GM23248 (cell line): ENCODE measurements around the gene EIF3D. TPM values are rescaled to one million over a fixed set of nuclear protein-coding genes. Genes with fewer than 3 reads are reported as not detected.

Experiments used
- DNase-seq: peaks from one replicate; pipeline ENCODE4 v3.0.0-alpha.2; 2015
- H2AFZ ChIP-seq: fragments of 200-600 bp; sonication (generic); 2 replicates; pipeline ENCODE4 v1.6.1; 2016; ENCODE audit warnings: antibody characterized with exemption
- H3F3A ChIP-seq: fragments of 200-600 bp; sonication (generic); 2 replicates; pipeline ENCODE4 v1.6.1; 2016; ENCODE audit warnings: mild to moderate bottlenecking, antibody characterized with exemption, mixed run types; ENCODE audit not compliant: insufficient read depth
- H3K27ac ChIP-seq: fragments of 200-600 bp; sonication (generic); 2 replicates; pipeline ENCODE4 v1.5.1; 2016; ENCODE audit warnings: mild to moderate bottlenecking
- H3K27me3 ChIP-seq: fragments of 200-600 bp; sonication (generic); replicated peaks from 2 replicates; pipeline ENCODE4 v1.6.1; 2016; ENCODE audit warnings: mild to moderate bottlenecking; ENCODE audit not compliant: insufficient read depth
- H3K36me3 ChIP-seq: fragments of 200-600 bp; sonication (generic); 2 replicates; pipeline ENCODE4 v1.6.1; 2016; ENCODE audit warnings: low read depth, mild to moderate bottlenecking
- H3K4me1 ChIP-seq: fragments of 200-600 bp; sonication (generic); 2 replicates; pipeline ENCODE4 v1.6.1; 2016; ENCODE audit warnings: mild to moderate bottlenecking; ENCODE audit not compliant: insufficient read depth
- H3K4me2 ChIP-seq: fragments of 200-600 bp; sonication (generic); one replicate; pipeline ENCODE4 v1.6.1; 2016; ENCODE audit warnings: mild to moderate bottlenecking; ENCODE audit not compliant: unreplicated experiment
- H3K4me3 ChIP-seq: fragments of 200-600 bp; sonication (generic); 2 replicates; pipeline ENCODE4 v1.5.1; 2016; ENCODE audit warnings: mild to moderate bottlenecking
- H3K79me2 ChIP-seq: fragments of 200-600 bp; sonication (generic); 2 replicates; pipeline ENCODE4 v1.6.1; 2016; ENCODE audit warnings: mild to moderate bottlenecking; ENCODE audit not compliant: insufficient read depth
- H3K9ac ChIP-seq: fragments of 200-600 bp; sonication (generic); 2 replicates; pipeline ENCODE4 v1.6.1; 2016; ENCODE audit warnings: mild to moderate bottlenecking
- H3K9me2 ChIP-seq: fragments of 200-600 bp; sonication (generic); 2 replicates; pipeline ENCODE4 v1.6.1; 2016; ENCODE audit warnings: mixed run types, mild to moderate bottlenecking, moderate library complexity; ENCODE audit not compliant: insufficient read depth
- H3K9me3 ChIP-seq: fragments of 200-600 bp; sonication (generic); one replicate; pipeline ENCODE4 v1.6.1; 2017; ENCODE audit warnings: low read depth
- H4K20me1 ChIP-seq: fragments of 200-600 bp; sonication (generic); 2 replicates; pipeline ENCODE4 v1.6.0; 2016; ENCODE audit not compliant: insufficient read depth
- EZH2 ChIP-seq: fragments of 200-600 bp; sonication (generic); IDR thresholded peaks from 2 replicates; pipeline ENCODE4 v1.6.1; 2018; ENCODE audit warnings: antibody characterized with exemption, mild to moderate bottlenecking; ENCODE audit not compliant: insufficient read depth, poor library complexity, severe bottlenecking
- EZH2phosphoT487 ChIP-seq: fragments of 200-600 bp; sonication (generic); IDR thresholded peaks from 2 replicates; pipeline ENCODE4 v1.6.1; 2018; ENCODE audit warnings: antibody characterized with exemption, moderate library complexity, mild to moderate bottlenecking, low read depth; ENCODE audit not compliant: insufficient read depth
- WGBS, 2 experiments: methylation state at CpG; one replicate each; pipeline ENCODE4 v1.1.6; 2015 to 2017; ENCODE audit warnings: low lambda C conversion rate in 2 of 2, low coverage in 1 of 2; ENCODE audit errors: missing lambda C conversion rate in 2 of 2; 5-methylcytosine and 5-hydroxymethylcytosine counted together
- in situ Hi-C: fragments of 300-500 bp; cut with MboI; formaldehyde crosslinking; loops from 2 replicates; pipeline ENCODE4 v1.15.0; 2020
- polyA plus RNA-seq: library from polyadenylated mRNA; unstranded; fragments of >200 nt; fragmentation: Nextera tagmentation; extraction: Ambion mirVana; gene quantifications from 2 replicates; pipeline ENCODE4 v1.2.1, GENCODE V29; 2016
- total RNA-seq: library from RNA; depleted of rRNA; stranded (reverse); fragments of >200 nt; shearing (Covaris generic); gene quantifications from 2 replicates; pipeline ENCODE4 v1.2.3, GENCODE V29; 2014

The EIF3D gene
- total and polyA plus RNA-seq, 2 experiments from 2014 or later, result 122 to 377 TPM

- Histone ChIP-seq H3K4me2 (peak overlapping the region; percentile 71), H3F3A (peaks cover 38% of the 10 kb centered on the region), H3K9ac (peak overlapping the region; percentile 74; the same call in 1 of the 2 replicates), H2AFZ (peak overlapping the region; percentile 84), H3K4me1 (no peaks in the 10 kb centered on the region), H3K9me3 (no peaks in the 10 kb centered on the region), H4K20me1 (no peaks in the 10 kb centered on the region), H3K4me3 (peak overlapping the region; percentile 73), H3K27me3 (no peaks in the 10 kb centered on the region), H3K9me2 (no peaks in the 10 kb centered on the region), H3K27ac (no peak overlapping the region), H3K79me2 (no peaks in the 10 kb centered on the region), H3K36me3 (peaks cover 8% of the 10 kb centered on the region)
- in situ Hi-C loops, result no loop called here
- 91 to 98% methylated on average over 43 to 60 of the region's 60 CpGs for WGBS, 2 experiments
- TF ChIP-seq EZH2, result no peak
- TF ChIP-seq EZH2phosphoT487, result no peak
- no peak for DNase-seq
Measured at GRCh38 chr22:36505998-36506635, 22.8 kb downstream of the EIF3D start.

- in situ Hi-C loops, result loop anchor here (25.0 kb wide), 1 partner anchor 311 kb away; no protein-coding TSS in a partner anchor
- TF ChIP-seq EZH2 (no peak), EZH2phosphoT487 (no peak)
- H4K20me1 ChIP-seq, result no peaks in the 10 kb centered on the region
- no peaks in the 10 kb centered on the region for H3F3A ChIP-seq
- no peaks in the 10 kb centered on the region for H3K27me3 ChIP-seq
- no peak for DNase-seq
- no peak overlapping the region for H3K9ac ChIP-seq
- H3K79me2 ChIP-seq, result no peaks in the 10 kb centered on the region
- H3K36me3 ChIP-seq, result no peaks in the 10 kb centered on the region
- no peaks in the 10 kb centered on the region for H3K4me1 ChIP-seq
- no peaks in the 10 kb centered on the region for H3K9me2 ChIP-seq
- no peak overlapping the region for H2AFZ ChIP-seq
- H3K4me2 ChIP-seq, result no peak overlapping the region
- WGBS, 2 experiments, result 86 to 88% methylated on average over 30 of the region's 30 CpGs
- no peak overlapping the region for H3K27ac ChIP-seq
- H3K4me3 ChIP-seq, result no peak overlapping the region
- H3K9me3 ChIP-seq, result no peaks in the 10 kb centered on the region
Measured at GRCh38 chr22:36497910-36498665, 30.9 kb downstream of the EIF3D start.

- Histone ChIP-seq H3K79me2 (no peaks in the 10 kb centered on the region), H3K9ac (no peak overlapping the region), H3K4me1 (no peaks in the 10 kb centered on the region), H3K27me3 (no peaks in the 10 kb centered on the region), H3K27ac (no peak overlapping the region), H2AFZ (no peak overlapping the region), H4K20me1 (no peaks in the 10 kb centered on the region), H3K4me2 (no peak overlapping the region), H3K9me3 (no peaks in the 10 kb centered on the region), H3K36me3 (no peaks in the 10 kb centered on the region), H3F3A (no peaks in the 10 kb centered on the region), H3K9me2 (no peaks in the 10 kb centered on the region), H3K4me3 (no peak overlapping the region)
- in situ Hi-C loops, result loop anchor here (25.0 kb wide), 1 partner anchor 306 kb away; no protein-coding TSS in a partner anchor
- TF ChIP-seq EZH2 (no peak), EZH2phosphoT487 (no peak)
- WGBS, 2 experiments, result 92 to 93% methylated on average over 15 to 16 of the region's 16 CpGs
- DNase-seq, result no peak
Measured at GRCh38 chr22:36493690-36494110, 35.3 kb downstream of the EIF3D start.

GRCh38 chr22:36492109-36492508, 36.9 kb downstream of the EIF3D start:
- Histone ChIP-seq H3F3A (no peaks in the 10 kb centered on the region), H3K9me3 (no peaks in the 10 kb centered on the region), H3K4me1 (no peaks in the 10 kb centered on the region), H3K36me3 (no peaks in the 10 kb centered on the region), H3K4me3 (no peak overlapping the region), H3K9ac (no peak overlapping the region), H3K27me3 (no peaks in the 10 kb centered on the region), H3K9me2 (no peaks in the 10 kb centered on the region), H3K27ac (no peak overlapping the region), H2AFZ (no peak overlapping the region), H3K4me2 (no peak overlapping the region), H4K20me1 (no peaks in the 10 kb centered on the region), H3K79me2 (no peaks in the 10 kb centered on the region)
- TF ChIP-seq EZH2phosphoT487 (no peak), EZH2 (no peak)
- in situ Hi-C loops, result loop anchor here (25.0 kb wide), 1 partner anchor 305 kb away; no protein-coding TSS in a partner anchor
- WGBS, 2 experiments, result 87 to 93% methylated on average over 5 of the region's 5 CpGs
- no peak for DNase-seq
